Measurements from ENCODE around the gene MLF2. TPM values are rescaled to one million over a fixed set of nuclear protein-coding genes. Genes with fewer than 3 reads are reported as not detected.

The MLF2 gene
- total and polyA plus RNA-seq, 2 experiments from 2014 or later = 210 to 508 TPM

- Histone ChIP-seq H4K20me1 (ENCODE audit: insufficient read depth, poor library complexity, severe bottlenecking) (no peaks in the 10 kb centered on the region), H3K9me3 (ENCODE audit: low read depth) (no peaks in the 10 kb centered on the region), H3K79me2 (no peaks in the 10 kb centered on the region), H3K27ac (no peak within 1 kb of the TSS), H3K4me1 (ENCODE audit: insufficient read depth) (peaks cover 8% of the 10 kb centered on the region), H2AFZ (no peak within 1 kb of the TSS), H3K36me3 (replicated peaks; ENCODE audit: insufficient read depth, low read depth) (no peaks in the 10 kb centered on the region), H3K4me2 (no peak within 1 kb of the TSS), H3K9me2 (replicated peaks; ENCODE audit: insufficient read depth) (no peaks in the 10 kb centered on the region), H3K27me3 (no peaks in the 10 kb centered on the region), H3K4me3 (no peak within 1 kb of the TSS)
- WGBS (ENCODE audit: low lambda C conversion rate, missing lambda C conversion rate) = 72% methylated on average over 18 of the region's 18 CpGs
- TF ChIP-seq CTCF (IDR thresholded peaks at IDR 0.05; ENCODE audit: poor library complexity) (no peak), EZH2 (IDR thresholded peaks at IDR 0.05; ENCODE audit: borderline replicate concordance) (no peak), EZH2phosphoT487 (IDR thresholded peaks at IDR 0.05; ENCODE audit: low read depth, severe bottlenecking, unreplicated experiment) (no peak)
- no peak for DNase-seq (ENCODE audit: low spot score)
Observed at GRCh38 chr12:6788972-6789924, 36.3 kb upstream of the MLF2 start, which contains the start of gene CD4. Gene CD4 (plus strand): TSS chr12:6789528. CDS start chr12:6800139, 10,611 bp downstream.

GRCh38 chr12:6787309-6787708 is 34.4 kb upstream of the MLF2 start:
- no peaks in the 10 kb centered on the region for H3K79me2 ChIP-seq
- WGBS (ENCODE audit: low lambda C conversion rate, missing lambda C conversion rate) = 95% methylated on average over 5 of the region's 5 CpGs

GRCh38 chr12:6786416-6787094 is 33.6 kb upstream of the MLF2 start:
- Histone ChIP-seq H3K4me1 (ENCODE audit: insufficient read depth) (no peaks in the 10 kb centered on the region), H2AFZ (no peak overlapping the region), H3K4me3 (no peak overlapping the region), H3K27me3 (no peaks in the 10 kb centered on the region), H4K20me1 (ENCODE audit: insufficient read depth, poor library complexity, severe bottlenecking) (no peaks in the 10 kb centered on the region), H3K27ac (no peak overlapping the region), H3K4me2 (no peak overlapping the region), H3K9me2 (replicated peaks; ENCODE audit: insufficient read depth) (no peaks in the 10 kb centered on the region), H3K79me2 (no peaks in the 10 kb centered on the region), H3K9me3 (ENCODE audit: low read depth) (no peaks in the 10 kb centered on the region), H3K36me3 (replicated peaks; ENCODE audit: insufficient read depth, low read depth) (no peaks in the 10 kb centered on the region)
- no peak for DNase-seq (ENCODE audit: low spot score)
- TF ChIP-seq CTCF (IDR thresholded peaks at IDR 0.05; ENCODE audit: poor library complexity) = no peak
- no peak for TF ChIP-seq EZH2 (IDR thresholded peaks at IDR 0.05; ENCODE audit: borderline replicate concordance)
- TF ChIP-seq EZH2phosphoT487 (IDR thresholded peaks at IDR 0.05; ENCODE audit: low read depth, severe bottlenecking, unreplicated experiment) = no peak
- 62% methylated on average over 9 of the region's 9 CpGs for WGBS (ENCODE audit: low lambda C conversion rate, missing lambda C conversion rate)

More at GRCh38 chr12:6787309-6787708, 34.4 kb upstream of the MLF2 start:
- H3K4me3 ChIP-seq = no peak overlapping the region
- H3K9me2 ChIP-seq (replicated peaks; ENCODE audit: insufficient read depth) = no peaks in the 10 kb centered on the region
- H3K27ac ChIP-seq = no peak overlapping the region
- no peak overlapping the region for H2AFZ ChIP-seq
- H3K4me1 ChIP-seq (ENCODE audit: insufficient read depth) = peaks cover 2% of the 10 kb centered on the region
- H4K20me1 ChIP-seq (ENCODE audit: insufficient read depth, poor library complexity, severe bottlenecking) = no peaks in the 10 kb centered on the region
- no peak for DNase-seq (ENCODE audit: low spot score)
- H3K36me3 ChIP-seq (replicated peaks; ENCODE audit: insufficient read depth, low read depth) = no peaks in the 10 kb centered on the region
- TF ChIP-seq EZH2 (IDR thresholded peaks at IDR 0.05; ENCODE audit: borderline replicate concordance) = no peak
- no peak for TF ChIP-seq CTCF (IDR thresholded peaks at IDR 0.05; ENCODE audit: poor library complexity)
- TF ChIP-seq EZH2phosphoT487 (IDR thresholded peaks at IDR 0.05; ENCODE audit: low read depth, severe bottlenecking, unreplicated experiment) = no peak
- no peak overlapping the region for H3K4me2 ChIP-seq
- no peaks in the 10 kb centered on the region for H3K27me3 ChIP-seq
- no peaks in the 10 kb centered on the region for H3K9me3 ChIP-seq (ENCODE audit: low read depth)
